RKO (cell line): ENCODE data around the gene AIF1L.
A peak's percentile ranks its signal among the peaks of the same experiment; 100 is the strongest.

Experiments
- DNase-seq: peaks from one replicate; pipeline ENCODE4 v3.0.0-alpha.2; 2016; ENCODE audit warnings: low spot score

AIF1L gene

GRCh38 chr9:131096269-131097125 is at the start of gene AIF1L:
Gene AIF1L (plus strand): TSS chr9:131096531. CDS start chr9:131096630, 99 bp downstream.
- DNase-seq = peak; percentile 74

- peak; percentile 85 for DNase-seq
These were observed 49.6 kb upstream of the AIF1L start for GRCh38 chr9:131046581-131047202.

GRCh38 chr9:131048332-131048731 is 48.0 kb upstream of the AIF1L start:
- DNase-seq = no peak

- no peak for DNase-seq
These were observed 47.5 kb upstream of the AIF1L start for GRCh38 chr9:131048820-131049219.

- no peak for DNase-seq
These were observed 46.3 kb upstream of the AIF1L start for GRCh38 chr9:131049829-131050715.

GRCh38 chr9:131050831-131051230 is 45.5 kb upstream of the AIF1L start:
- no peak for DNase-seq

GRCh38 chr9:131051592-131052517 is 44.5 kb upstream of the AIF1L start:
- no peak for DNase-seq

- DNase-seq = no peak
These were observed 42.4 kb upstream of the AIF1L start for GRCh38 chr9:131053896-131054295.

- DNase-seq = no peak
These were observed 39.4 kb upstream of the AIF1L start for GRCh38 chr9:131056781-131057506.

- no peak for DNase-seq
These were observed 35.3 kb upstream of the AIF1L start for GRCh38 chr9:131060900-131061630.

GRCh38 chr9:131062969-131063368 is 33.4 kb upstream of the AIF1L start:
- no peak for DNase-seq

- no peak for DNase-seq
These were observed 30.7 kb upstream of the AIF1L start for GRCh38 chr9:131065599-131065998.

GRCh38 chr9:131067625-131068024 is 28.7 kb upstream of the AIF1L start:
- DNase-seq = no peak

GRCh38 chr9:131068076-131068816 is 28.1 kb upstream of the AIF1L start:
- DNase-seq = no peak

- no peak for DNase-seq
These were observed 26.6 kb upstream of the AIF1L start for GRCh38 chr9:131069699-131070098.

- no peak for DNase-seq
These were observed 24.0 kb upstream of the AIF1L start for GRCh38 chr9:131072107-131072870.

- no peak for DNase-seq
These were observed 23.5 kb upstream of the AIF1L start for GRCh38 chr9:131072871-131073237.

- DNase-seq = no peak
These were observed 19.8 kb upstream of the AIF1L start for GRCh38 chr9:131076347-131077195.
